ENCODE data around the gene TBC1D1. TPM values are rescaled to one million over a fixed set of nuclear protein-coding genes. Genes with fewer than 3 reads are reported as not detected.

Gene TBC1D1
- total RNA-seq, 1 experiment from 2014 or later, result 56.0 TPM

DNA sequence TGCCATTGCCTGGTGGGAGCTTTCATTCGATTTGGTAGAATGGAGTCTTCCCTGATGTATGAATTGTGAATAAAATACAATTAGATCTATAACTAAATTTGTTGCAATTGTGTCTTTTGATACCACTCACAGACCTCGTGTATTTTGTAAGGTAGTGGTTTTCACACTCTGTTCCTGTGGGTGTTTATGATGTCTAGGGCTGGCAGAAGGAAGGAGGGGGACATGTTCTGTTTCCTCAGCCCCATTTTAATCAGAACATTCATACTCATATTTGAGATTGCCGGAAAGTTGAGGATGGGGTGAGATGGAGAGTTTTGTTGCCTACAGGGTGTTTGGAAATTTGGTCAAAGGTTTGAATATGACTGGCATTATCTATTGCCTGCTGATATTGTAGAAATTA, 112.2 kb downstream of the TBC1D1 start:
- POLR2A ChIA-PET, result no interaction called here
- ATAC-seq, result no peak

GRCh38 chr4:38003628-38004027, 112.7 kb downstream of the TBC1D1 start:
- CTCF ChIA-PET, result interaction anchor here (1.2 kb wide), 1 partner anchor 327 kb away, joined by 3 read pairs; no protein-coding TSS in a partner anchor
- POLR2A ChIA-PET, result no interaction called here

More for the DNA sequence above, 112.2 kb downstream of the TBC1D1 start:
- in situ Hi-C loops (cut with HindIII; ENCODE audit: low pct_unique_long_range_greater_than_20kb, low sequenced_read_pairs) (no loop called here), intact Hi-C loops (cut with micrococcal nuclease; ENCODE audit: unreplicated experiment) (no loop called here)
- CTCF ChIA-PET, result interaction anchor here (1.2 kb wide), 1 partner anchor 327 kb away, joined by 3 read pairs; no protein-coding TSS in a partner anchor
- BruUV-seq (replicated peaks), result no TSS peak
- Histone ChIP-seq H3K4me3 (ENCODE audit: low read depth in 2 of 2, low read length in 2 of 2) (no peak overlapping the region), H3K27ac (ENCODE audit: low read length) (no peak overlapping the region), H3K36me3 (ENCODE audit: control insufficient read depth, insufficient read depth, low read length) (no peaks in the 10 kb centered on the region), H3K27me3 (ENCODE audit: control insufficient read depth, insufficient read depth, low read length) (no peaks in the 10 kb centered on the region), H3K9me3 (ENCODE audit: control insufficient read depth, insufficient read depth, low read depth, low read length) (no peaks in the 10 kb centered on the region), H3K4me1 (ENCODE audit: control insufficient read depth, insufficient read depth, low read length) (no peaks in the 10 kb centered on the region)
- no peak for TF ChIP-seq POLR2AphosphoS5 (IDR thresholded peaks at IDR 0.05; ENCODE audit: low read depth, low read length)
- no peak for TF ChIP-seq CTCF (IDR thresholded peaks at IDR 0.05)
- TF ChIP-seq REST (IDR thresholded peaks at IDR 0.05; ENCODE audit: insufficient read depth in 1 of 2, low read depth in 2 of 2, low read length in 1 of 2), result no peak
- TF ChIP-seq TCF7L2 (IDR thresholded peaks at IDR 0.05; ENCODE audit: low read depth, low read length), result no peak
- TF ChIP-seq SIN3A (IDR thresholded peaks at IDR 0.05; ENCODE audit: borderline replicate concordance, insufficient read depth, low read depth, low read length), result no peak
- DNase-seq (ENCODE audit: low read depth, low spot score), result no peak

More at GRCh38 chr4:38003628-38004027, 112.7 kb downstream of the TBC1D1 start:
- Histone ChIP-seq H3K4me1 (ENCODE audit: control insufficient read depth, insufficient read depth, low read length) (no peaks in the 10 kb centered on the region), H3K9me3 (ENCODE audit: control insufficient read depth, insufficient read depth, low read depth, low read length) (no peaks in the 10 kb centered on the region), H3K4me3 (ENCODE audit: low read depth in 2 of 2, low read length in 2 of 2) (no peak overlapping the region), H3K27ac (ENCODE audit: low read length) (no peak overlapping the region), H3K27me3 (ENCODE audit: control insufficient read depth, insufficient read depth, low read length) (no peaks in the 10 kb centered on the region), H3K36me3 (ENCODE audit: control insufficient read depth, insufficient read depth, low read length) (no peaks in the 10 kb centered on the region)
- intact Hi-C loops (cut with micrococcal nuclease; ENCODE audit: unreplicated experiment) (no loop called here), in situ Hi-C loops (cut with HindIII; ENCODE audit: low pct_unique_long_range_greater_than_20kb, low sequenced_read_pairs) (no loop called here)
- DNase-seq (ENCODE audit: low read depth, low spot score) (no peak), ATAC-seq (no peak)
- BruUV-seq (replicated peaks), result no TSS peak
- no peak for TF ChIP-seq REST (IDR thresholded peaks at IDR 0.05; ENCODE audit: insufficient read depth in 1 of 2, low read depth in 2 of 2, low read length in 1 of 2)
- TF ChIP-seq CTCF (IDR thresholded peaks at IDR 0.05), result no peak
- TF ChIP-seq SIN3A (IDR thresholded peaks at IDR 0.05; ENCODE audit: borderline replicate concordance, insufficient read depth, low read depth, low read length), result no peak
- TF ChIP-seq TCF7L2 (IDR thresholded peaks at IDR 0.05; ENCODE audit: low read depth, low read length), result no peak
- no peak for TF ChIP-seq POLR2AphosphoS5 (IDR thresholded peaks at IDR 0.05; ENCODE audit: low read depth, low read length)
